Ecto neural progenitor cell (in vitro differentiated cells): Measurements from ENCODE around the gene DCLK2.

Source experiments
- DNase-seq: peaks from one replicate; pipeline ENCODE4 v3.0.0-alpha.2; 2018; ENCODE audit warnings: low spot score

The DCLK2 gene

DNA sequence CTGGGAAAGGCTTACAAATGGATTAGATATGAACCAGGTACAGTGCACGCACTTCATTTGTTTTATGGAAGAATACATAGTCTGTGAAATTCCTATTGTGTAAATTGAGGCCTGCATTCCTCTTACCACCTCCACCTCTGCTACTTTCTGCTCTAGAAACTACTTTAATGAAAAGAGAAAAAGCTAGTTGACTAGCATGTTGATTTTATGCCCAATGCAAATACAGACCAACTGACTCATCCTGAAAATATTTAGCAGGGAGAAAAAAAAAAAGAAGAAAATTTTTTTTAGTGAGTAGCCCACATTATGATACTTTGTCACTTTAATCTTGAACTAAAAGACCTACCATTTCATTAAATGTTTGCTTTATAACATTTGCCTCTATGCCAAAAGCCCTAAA, 41.2 kb downstream of the DCLK2 start:
- DNase-seq, result no peak

DNA sequence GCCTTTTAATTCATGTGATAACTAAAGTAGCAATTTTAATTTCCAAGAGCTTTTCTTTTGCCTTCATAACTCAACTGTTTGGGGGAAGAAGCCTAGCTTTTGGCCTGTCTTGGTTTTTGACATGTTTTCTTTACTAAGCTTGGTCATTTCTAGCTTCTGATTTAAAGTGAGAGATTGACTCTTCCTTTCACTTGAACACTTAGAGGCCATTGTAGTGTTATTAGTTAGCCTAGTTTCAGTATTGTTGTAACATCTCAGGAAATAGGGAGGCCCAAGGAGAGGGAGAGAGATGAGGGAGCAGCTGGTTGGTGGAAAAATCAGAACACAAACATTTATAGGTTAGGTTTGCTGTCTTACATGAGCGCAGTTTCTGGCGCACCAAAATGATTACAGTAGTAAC, 44.8 kb downstream of the DCLK2 start:
- no peak for DNase-seq

DNA sequence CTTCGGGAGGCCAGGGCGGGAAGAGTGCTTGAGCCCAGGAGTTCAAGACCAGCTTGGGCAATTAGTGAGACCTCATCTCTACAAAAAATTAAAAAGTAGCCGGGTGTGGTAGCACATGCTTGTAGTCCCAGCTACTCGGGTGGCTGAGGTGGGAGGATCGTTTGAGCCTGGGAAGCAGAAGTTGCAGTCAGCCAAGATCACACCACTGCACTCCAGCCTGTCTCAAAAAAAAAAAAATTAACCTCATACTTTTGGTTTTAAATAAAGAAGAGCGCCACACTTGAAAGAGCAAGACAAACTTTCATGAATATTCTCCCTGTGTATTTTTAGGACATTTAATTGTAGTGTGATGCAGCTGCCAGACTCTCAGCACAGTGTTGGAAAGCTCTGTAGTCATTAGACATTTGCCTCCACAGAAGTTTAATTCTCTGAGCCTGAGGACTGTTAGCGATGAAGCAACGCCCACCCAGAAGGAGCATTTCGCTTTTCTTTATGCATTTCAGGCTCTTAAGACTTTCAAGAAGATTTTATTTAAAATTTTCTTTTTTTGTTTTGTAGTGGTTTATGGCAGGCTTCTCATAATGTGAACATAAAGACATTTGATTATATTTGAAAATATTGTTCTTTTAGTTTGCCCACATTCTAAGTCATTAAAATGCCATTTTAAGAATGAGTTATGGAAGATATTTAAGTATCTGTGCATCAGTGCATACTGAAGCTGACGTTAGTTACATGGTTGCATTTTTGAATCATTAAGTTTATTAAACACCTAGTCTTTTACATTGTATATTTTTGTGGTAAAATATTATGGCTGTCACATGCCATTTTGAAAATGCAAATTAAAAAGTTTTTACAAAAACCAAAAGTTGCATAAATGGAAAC, 45.8 kb downstream of the DCLK2 start:
- DNase-seq, result no peak

DNA sequence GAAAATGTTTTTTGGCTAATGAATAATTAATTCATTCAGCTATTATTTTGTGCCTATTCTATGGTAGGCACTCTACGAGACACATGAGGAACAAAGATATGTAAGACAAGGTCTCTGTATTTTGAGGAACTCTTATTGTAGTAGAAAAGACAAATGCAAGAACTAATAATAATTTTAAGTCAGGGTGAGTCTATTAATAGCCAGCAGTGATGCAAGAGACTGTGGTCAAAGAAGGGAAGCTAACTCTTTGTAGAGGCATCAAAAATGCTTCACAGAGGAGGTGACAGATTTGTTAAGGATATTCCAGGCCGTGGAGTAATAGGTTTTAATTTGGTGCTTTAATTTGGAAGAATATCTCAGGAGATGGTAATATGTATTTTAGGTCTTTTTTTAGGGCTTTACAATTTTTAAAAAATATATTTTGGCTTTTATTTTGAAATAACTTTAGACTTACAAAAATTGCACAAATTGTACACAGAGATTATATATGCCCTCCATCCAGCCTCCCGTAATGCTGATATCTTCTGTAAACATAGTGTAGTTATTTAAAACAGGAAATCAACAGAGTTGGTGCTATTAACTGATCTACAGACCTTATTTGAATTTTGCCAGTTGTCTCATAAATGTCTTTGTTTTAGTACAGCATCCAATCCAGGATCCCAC, 48.1 kb downstream of the DCLK2 start:
- DNase-seq, result no peak

DNA sequence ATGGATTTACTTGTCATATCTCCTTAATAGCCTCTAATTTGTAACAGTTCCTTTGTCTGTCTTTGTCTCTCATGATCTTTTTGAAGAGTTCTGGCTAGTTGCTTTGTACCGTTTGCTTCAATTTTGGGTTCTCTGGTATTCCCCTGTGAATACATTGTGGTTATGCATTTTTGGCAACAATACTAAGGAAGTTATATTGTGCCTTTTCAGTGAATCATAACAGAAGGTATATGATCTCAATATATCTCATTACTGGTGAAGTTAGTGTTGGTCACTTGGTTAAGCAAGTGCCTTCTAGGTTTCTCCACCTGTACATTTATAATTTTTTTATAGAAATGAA, 48.6 kb downstream of the DCLK2 start:
- DNase-seq, result no peak

DNA sequence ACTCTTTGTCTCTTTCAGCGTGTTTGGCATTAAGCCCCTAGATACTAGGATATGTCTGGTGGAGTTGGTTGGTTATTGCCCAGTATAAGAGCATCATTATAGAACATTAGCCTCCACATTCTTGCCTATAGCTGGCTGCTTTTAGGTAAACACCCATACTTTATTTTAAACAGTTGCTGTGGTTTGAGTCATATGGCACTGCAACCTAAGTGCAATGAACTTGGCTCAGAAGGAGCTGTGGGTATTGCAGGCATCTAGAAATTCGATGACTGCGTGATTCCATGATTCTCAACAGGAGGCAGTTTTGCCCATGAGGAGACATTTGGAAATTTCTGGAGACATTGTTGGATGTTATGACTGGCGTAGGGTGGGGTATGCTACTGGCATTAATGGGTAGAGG, 49.5 kb downstream of the DCLK2 start:
- no peak for DNase-seq

DNA sequence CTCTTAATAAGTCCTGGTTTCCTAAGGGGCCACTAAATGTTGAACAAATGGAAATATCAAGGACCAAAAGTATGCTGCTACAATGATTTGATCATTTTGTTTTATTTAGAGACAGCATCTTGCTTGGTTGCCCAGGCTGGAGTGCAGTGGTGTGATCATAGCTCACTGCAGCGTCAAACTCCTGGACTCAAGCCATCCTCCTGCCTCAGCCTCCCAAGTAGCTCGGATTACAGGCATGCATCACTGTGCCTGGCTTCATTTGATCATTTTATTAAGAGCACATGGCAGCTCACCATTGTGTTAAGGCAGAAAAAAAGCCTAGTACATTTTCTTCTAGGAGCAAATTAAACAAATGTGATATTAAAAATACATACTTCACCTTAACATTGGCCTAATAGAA, 52.7 kb downstream of the DCLK2 start:
- no peak for DNase-seq

DNA sequence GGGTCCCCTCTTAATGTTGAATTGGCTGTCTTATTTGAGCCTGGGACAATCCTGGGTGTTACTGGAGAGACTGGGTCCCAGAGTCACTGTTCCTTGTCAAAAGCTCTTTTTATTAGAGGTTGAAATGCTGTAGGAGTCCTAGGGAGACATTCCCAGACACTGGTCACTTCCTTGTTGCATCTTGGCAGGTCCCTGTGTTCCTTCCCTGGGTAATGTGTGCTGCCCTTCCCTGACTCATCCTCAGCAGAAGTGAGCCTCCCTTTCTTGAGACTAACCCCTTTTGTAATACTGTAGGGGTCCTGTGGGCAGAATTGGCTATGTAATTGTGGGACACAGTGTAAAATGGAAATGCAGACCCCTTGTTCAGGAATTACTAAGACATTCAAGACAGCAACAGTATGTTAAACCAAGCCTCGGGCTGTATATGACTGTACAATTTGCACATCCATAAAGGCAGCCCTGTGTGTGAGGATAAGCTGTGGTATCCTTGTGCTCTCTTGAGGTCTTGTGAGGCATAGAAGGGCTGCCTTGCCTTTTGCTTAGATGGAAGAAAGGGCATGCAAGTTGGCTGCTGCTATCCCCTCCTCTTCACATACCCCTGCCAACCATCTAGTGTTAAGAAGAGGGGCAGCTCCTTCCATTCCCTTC, 53.5 kb downstream of the DCLK2 start:
- DNase-seq, result no peak

DNA sequence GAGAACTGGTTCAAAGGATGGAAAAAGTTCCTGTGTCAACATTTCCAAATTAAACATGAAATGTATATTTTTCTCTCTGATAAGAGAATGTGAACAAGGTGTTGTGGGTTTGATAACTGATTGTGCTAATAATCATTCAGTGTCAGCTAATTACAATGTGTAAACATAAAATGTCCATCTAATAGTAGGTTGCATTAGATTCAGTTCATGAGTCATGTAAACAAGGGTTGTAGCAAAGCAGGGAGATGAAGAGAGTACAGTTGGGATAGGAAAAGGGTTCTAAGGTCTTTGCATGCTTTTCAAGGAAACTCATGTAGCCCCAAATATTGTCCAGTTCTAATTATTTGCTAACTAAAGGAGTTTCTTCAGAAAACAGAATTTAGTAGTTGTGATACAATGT, 55.4 kb downstream of the DCLK2 start:
- DNase-seq, result no peak

DNA sequence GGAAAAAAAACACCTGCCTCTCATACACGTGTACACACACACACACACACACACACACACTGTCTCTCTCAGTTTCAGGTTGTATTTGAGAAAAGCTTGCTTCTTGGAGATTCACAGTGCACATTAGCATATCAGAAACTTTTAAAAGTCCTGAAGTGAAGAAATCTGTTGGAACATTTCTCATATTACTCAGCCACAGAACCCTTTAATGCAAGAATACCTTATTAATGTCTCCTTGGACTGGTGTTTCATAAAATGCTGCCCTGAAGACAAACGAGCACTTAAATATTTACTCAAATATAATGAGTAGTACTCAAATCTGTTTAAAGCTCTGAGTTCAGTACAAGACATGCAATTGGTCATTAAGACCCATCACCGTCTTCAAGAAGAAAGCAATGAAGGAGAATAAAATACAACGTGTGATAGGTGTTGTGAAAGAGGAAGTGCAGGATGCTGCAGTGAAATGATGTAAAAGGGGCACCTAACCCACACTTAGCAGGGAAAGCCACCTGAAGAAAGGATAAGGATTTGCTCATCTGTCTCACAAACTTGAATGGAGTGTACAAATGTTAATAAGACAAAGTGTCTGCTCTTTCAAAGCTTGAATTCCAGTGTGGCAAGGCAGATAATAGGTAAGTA, 57.0 kb downstream of the DCLK2 start:
- no peak for DNase-seq

DNA sequence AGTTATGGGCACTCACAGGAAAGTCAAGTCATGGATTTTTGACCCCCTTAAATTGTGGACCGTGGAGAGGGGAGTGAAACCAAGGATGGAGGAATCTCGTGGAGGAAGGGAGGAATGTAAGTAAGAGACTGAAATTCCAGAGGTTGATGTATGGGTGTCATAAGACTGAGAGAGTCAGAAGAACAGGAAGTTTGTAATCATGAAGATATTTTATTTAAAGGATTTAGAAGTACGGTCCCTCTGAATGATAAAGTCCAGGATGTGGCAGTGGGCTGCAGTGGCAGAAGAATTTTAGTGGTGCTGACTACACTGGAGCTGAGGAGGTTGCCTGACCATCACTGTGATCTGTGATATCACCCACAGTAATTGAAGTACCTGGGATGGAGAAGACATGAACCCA, 57.8 kb downstream of the DCLK2 start:
- no peak for DNase-seq

DNA sequence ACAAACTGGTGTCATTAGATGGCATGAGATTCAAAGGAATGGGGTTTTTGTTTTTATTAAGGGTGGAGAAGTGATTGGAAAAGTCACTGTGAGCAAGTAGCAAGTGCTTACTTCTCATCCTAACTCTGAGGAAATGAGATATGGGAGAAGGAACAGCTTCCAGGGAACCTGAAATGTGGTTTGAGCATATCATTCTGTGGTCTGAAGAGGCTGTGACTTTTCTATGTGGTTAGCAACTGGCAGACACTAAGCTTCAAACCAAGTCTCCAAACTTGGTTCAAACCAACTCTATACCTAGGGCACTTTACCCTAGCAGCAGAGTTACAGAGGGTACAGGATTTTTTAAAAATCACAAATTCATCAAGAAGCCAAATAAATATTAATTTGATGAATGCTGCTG, 58.2 kb downstream of the DCLK2 start:
- no peak for DNase-seq

DNA sequence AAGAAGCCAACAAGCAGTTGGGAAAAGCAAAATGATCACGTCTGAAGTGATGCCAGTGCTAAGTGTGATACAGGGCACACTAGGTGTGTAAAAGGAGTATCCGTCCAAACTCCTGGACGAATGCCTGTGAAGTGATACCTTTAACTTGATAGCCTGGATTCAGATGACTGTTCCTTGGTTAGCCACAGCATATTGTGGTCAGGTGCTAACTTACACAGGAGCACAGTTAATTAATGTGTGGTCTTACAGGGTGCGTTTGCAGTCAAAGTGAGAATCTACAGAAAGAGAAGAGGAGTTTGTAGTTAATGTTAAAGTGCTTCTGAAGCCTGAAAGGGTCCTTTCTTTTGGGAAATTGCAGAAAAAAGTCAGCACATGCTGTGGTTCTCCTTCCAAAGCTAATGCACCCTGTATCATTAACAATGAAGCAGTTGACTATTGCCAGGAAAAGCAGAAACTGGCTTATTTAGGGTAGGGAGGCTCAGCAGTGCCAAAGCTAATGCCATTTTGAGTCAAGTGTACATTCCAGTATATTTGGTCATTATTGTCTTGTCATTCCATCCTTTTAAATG, 61.1 kb downstream of the DCLK2 start:
- no peak for DNase-seq

DNA sequence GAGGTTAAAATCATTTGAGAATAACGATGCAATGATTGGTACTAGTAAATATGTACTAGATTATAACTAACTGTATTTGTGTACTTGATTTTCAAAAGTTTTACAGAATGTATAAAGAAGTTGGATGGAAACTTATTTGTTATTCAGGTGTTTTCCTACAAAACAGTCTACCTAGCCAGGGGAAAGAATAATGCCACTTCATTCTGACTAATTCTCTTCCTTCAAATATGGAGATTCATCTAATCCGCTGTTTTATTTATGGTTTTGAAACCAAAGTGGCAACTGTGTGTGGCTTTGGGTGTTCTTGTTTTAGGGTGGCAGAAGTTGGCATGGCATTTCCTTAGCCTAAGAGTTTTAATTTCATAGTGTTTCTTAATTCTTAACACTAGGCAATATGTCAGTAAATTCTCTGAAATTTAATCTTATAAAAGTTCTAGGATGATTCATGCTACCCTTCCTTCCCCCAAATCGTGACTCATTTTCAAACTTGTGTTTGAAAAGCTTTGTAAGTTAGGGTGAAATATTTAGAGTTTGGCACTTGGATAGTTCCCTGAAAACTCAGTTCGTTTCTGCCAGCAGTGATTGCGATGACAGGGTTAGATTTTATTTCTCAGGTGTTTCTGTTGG, 62.6 kb downstream of the DCLK2 start:
- DNase-seq, result no peak

DNA sequence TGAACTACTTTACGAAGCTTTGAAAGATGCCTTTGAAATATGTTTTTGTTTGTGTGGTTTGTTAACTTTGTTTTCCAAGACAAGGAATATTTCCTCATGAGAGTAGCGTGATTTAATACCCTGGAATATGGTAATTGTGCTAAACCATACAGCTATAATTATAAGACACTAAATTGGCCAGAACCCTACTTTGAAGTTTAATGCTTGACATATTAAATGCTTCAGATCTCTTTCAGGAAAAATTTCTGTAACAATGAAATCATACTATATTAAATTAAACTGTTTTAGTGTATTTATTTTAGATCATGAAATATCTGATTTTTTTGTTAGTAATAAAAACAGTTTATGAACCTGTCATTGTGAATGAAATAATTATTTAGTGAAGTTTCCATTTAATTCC, 63.5 kb downstream of the DCLK2 start:
- no peak for DNase-seq

DNA sequence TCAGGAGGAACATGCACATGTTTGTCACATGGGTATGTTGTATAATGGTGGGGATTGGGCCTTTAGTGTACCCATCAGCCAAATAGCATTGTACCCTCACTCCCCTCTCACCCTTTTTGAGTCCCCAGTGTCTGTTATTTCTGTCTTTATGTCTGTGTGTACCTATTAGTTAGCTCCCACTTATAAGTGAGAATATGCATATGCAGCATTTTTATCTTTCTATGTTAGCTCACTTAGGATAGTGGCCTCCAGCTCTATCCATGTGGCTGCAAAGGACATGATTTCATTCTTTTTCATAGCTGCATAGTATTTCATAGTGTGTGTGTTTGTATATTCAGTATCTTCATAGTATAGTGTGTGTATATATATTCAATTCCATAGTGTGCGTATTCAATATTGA, 64.6 kb downstream of the DCLK2 start:
- no peak for DNase-seq

DNA sequence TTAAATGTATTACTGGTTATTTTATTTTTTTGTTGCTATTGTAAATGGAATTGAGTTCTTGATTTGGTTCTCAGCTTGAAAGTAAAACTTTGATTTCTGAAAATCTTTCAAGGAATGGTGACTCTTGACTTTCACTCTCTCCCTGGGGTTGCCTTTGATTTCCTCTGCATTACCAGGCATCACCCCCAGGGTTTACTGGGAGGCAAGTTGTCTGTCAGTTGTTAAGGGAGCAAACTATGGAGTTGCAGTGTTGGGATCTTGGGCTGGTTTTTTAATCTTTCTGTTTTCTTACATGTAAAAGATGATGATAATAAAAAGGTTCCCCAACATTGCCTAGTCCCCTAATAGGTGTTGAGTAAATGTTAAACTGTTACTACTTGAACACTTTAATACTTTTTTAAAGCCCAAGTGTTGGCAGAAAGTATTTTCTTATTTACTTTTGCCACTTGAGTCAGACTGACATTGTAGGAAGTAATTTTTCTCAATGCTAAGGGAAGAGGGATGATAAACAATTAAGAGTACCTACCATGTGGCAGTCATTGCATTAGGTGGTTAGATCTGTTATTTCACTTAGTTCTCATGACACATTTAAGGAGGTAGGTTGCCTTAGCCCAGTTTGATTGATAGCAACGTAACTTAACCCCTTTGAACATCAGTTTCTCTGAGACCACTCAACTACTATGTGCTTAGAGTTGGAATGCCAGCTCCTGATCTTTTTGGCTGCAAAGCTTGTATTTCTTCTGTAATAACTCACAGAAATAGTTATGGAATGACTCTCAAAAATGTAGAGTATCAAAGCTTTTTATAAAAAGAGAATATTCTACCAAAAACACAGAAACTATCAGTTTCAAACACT, 67.1 kb downstream of the DCLK2 start:
- DNase-seq, result no peak

DNA sequence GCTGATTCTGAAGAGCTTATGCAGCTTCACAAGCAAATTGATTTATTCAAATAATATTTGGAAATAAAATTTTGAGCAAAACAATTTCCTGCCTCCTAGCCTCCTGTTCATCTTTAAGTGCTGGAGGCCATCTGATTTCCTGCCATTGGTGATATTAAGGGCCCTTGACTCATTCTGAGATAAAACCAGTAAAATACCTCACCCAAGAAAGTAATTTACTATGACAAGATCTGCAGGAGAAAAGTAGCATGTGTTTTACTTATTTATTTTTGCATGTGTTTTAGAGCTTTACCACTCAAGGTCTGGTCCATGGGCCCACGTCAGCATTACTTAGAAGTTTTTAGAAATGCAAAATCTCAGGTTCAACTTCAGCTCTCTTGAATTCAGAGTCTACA, 67.7 kb downstream of the DCLK2 start:
- no peak for DNase-seq

DNA sequence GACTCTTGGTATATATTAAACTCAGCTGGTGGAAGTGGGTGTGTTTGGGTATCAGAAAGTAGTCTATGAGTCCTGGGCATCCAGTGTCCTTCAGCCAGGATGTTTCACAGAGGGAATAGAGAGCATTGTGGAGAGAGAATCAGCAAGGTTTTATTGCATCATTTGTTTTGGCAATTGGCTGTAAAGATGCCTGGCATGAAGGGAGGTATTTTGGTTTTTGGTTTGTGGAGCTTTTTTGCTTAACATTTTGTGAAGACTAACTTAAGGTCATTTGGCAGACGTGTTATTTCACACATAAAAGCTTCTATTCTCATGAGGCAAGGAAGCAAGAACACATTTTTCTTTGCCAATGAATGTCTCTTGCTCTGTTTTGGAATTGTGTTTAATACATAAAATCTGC, 71.1 kb downstream of the DCLK2 start:
- no peak for DNase-seq

DNA sequence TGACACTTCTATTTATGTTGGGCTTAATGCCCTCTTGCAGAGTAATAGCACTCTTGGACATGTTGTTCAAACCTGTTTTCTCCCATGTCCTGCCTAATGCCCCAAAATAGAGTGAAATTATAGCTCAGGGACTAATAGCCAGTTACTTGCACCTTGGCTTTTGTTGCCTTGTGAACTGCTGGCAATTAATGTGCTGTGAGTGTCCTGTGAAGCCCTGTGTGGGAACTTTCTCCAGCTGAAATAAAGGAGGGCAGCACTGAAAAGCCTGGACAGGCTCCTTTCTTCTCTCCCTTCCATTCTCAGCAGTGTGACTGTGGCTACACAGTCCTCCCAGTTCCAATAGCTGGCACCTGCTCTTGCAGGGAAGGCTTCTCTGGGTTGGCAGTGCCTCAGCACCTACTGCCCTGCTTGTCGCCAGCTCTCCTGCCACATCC, 72.4 kb downstream of the DCLK2 start:
- no peak for DNase-seq

DNA sequence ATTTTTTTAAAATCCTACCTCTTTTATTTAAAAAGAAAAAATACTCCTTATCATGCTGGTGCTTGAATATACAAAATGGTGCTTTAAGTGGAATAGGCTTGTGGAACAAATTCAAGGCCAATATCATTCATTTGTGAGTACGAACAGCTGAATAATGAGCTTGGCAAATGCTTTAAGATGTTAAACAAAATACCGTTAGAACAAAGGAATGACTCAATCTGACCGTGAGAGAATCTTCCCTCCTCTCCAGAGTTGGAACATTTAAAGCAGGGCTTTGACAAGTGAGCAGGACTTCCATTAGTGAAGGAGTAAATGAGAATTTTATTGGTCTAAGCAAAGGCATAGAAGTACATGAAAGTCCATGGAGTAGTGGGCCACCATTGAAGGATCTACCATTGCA, 74.5 kb downstream of the DCLK2 start:
- DNase-seq, result no peak
